Transverse colon (tissue), 3 donors: ENCODE data around the gene ATP13A4.

Source experiments
- CTCF ChIP-seq, 5 experiments: fragments of 200-600 bp in 3 of 5; fragments of 450-650 bp in 2 of 5; sonication (generic) in 3 of 5; IDR thresholded peaks; 1 replicate in 2 of 5; 2 replicates in 3 of 5; pipeline ENCODE4 v1.5.1; 2016 to 2017; ENCODE audit warnings: antibody characterized with exemption in 5 of 5, inconsistent platforms in 3 of 5, mild to moderate bottlenecking in 2 of 5, moderate library complexity in 1 of 5
- POLR2A ChIP-seq: fragments of 450-650 bp; IDR thresholded peaks from one replicate; pipeline ENCODE4 v1.6.1; 2016; ENCODE audit warnings: antibody characterized with exemption, mild to moderate bottlenecking, moderate library complexity

DNA sequence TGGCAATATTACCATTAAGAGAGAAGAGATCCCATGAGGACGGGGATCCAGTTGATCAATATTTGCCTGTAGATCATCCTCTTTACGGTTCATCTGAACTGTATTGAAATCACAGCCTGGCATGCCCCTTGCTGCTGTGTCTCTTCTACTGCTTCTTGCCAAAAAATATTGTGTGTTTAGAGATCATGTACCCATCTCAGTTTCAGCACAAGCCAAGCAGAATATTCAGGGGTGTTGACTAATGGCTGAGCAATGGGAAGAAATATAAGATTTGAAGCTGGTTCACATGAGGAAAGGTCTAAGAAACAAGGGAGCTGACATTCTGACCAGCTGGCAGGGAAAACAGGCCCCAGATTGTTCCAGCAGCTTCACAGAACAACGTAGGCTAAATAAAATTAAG lies 197.4 kb downstream of the ATP13A4 start:
- TF ChIP-seq CTCF (IDR thresholded peaks at IDR 0.05) (no peak), POLR2A (no peak)
